NCI-H2227 (cell line): Measurements from ENCODE around the gene ZACN.
"Not testable (repeated sequence)": the region's sequence is repeated elsewhere in the genome, so short reads cannot be mapped to it uniquely, and the experiment has no call there.

Experiments used
- DNase-seq: peaks from one replicate; lab custom pipeline; 2025; ENCODE audit not compliant: unreplicated experiment; lab: John Stamatoyannopoulos, UW

The ZACN gene

GRCh38 chr17:76053246-76054111, 25.5 kb upstream of the ZACN start:
- no peak for DNase-seq

- DNase-seq: no peak
Observed at GRCh38 chr17:76054112-76054476, 24.9 kb upstream of the ZACN start.

- DNase-seq: no peak
Observed at GRCh38 chr17:76056882-76057281, 22.1 kb upstream of the ZACN start.

GRCh38 chr17:76058264-76058663, 20.7 kb upstream of the ZACN start:
- not testable (repeated sequence) for DNase-seq

GRCh38 chr17:76063875-76064546, 15.0 kb upstream of the ZACN start:
- DNase-seq: no peak

- no peak for DNase-seq
Observed at GRCh38 chr17:76065775-76066174, 13.2 kb upstream of the ZACN start.

- no peak for DNase-seq
Observed at GRCh38 chr17:76071531-76072147, 7.3 kb upstream of the ZACN start.

GRCh38 chr17:76072148-76072858, 6.7 kb upstream of the ZACN start, which contains the start of gene SRP68:
SRP68 (minus strand) TSS chr17:76072517; CDS start chr17:76072491, 26 bp downstream.
- DNase-seq: peak; percentile 95

GRCh38 chr17:76074390-76075363, 4.3 kb upstream of the ZACN start, which contains the start of gene GALR2:
GALR2 (plus strand) TSS chr17:76074781; CDS start chr17:76074884, 103 bp downstream.
- no peak for DNase-seq

GRCh38 chr17:76075364-76076145, 3.4 kb upstream of the ZACN start:
- DNase-seq: peak; percentile 52

GRCh38 chr17:76076146-76076764, 2.7 kb upstream of the ZACN start:
- no peak for DNase-seq

GRCh38 chr17:76076765-76077583, 2.0 kb upstream of the ZACN start:
- peak; percentile 21 for DNase-seq

GRCh38 chr17:76077584-76078110, 1.3 kb upstream of the ZACN start:
- no peak for DNase-seq

- not testable (repeated sequence) for DNase-seq
Observed at GRCh38 chr17:76078370-76078769, 612 bp upstream of the ZACN start.

- no peak for DNase-seq
Observed at GRCh38 chr17:76079535-76079955, 563 bp downstream of the ZACN start.

- no peak for DNase-seq
Observed at GRCh38 chr17:76079956-76080767, 1.2 kb downstream of the ZACN start.
